HepG2 (cell line): Measurements from ENCODE around the gene TJAP1. TPM values are rescaled to one million over a fixed set of nuclear protein-coding genes. Genes with fewer than 3 reads are reported as not detected.

Source experiments
- ATF1 ChIP-seq: IDR thresholded peaks from 2 replicates; pipeline ENCODE4 v1.6.1; 2016; ENCODE audit warnings: mild to moderate bottlenecking, control low read depth
- ESRRA ChIP-seq: sonication (generic); formaldehyde crosslinking; IDR thresholded peaks from 2 replicates; pipeline ENCODE4 v1.5.1; 2020; ENCODE audit warnings: mild to moderate bottlenecking, low read depth, missing genetic modification reagents
- MXI1 ChIP-seq: IDR thresholded peaks from 3 replicates; pipeline ENCODE4 v1.6.1; 2012; ENCODE audit warnings: low read depth, low read length, inconsistent platforms, borderline replicate concordance
- RBM39 ChIP-seq: fragments of 200-400 bp; formaldehyde crosslinking; IDR thresholded peaks from one replicate; pipeline ENCODE4 v1.6.1; 2018; ENCODE audit warnings: antibody characterized with exemption, mild to moderate bottlenecking, low read depth, low read length; ENCODE audit not compliant: poor library complexity, severe bottlenecking
- XBP1 ChIP-seq: sonication (generic); formaldehyde crosslinking; IDR thresholded peaks from 2 replicates; pipeline ENCODE4 v1.5.0; 2020; ENCODE audit warnings: missing genetic modification reagents
- XRCC5 ChIP-seq: fragments of 200-400 bp; formaldehyde crosslinking; optimal IDR thresholded peaks from 2 replicates; pipeline ENCODE3; 2017; ENCODE audit warnings: mild to moderate bottlenecking, low read length
- ZFP62 ChIP-seq: sonication (generic); formaldehyde crosslinking; IDR thresholded peaks from 2 replicates; pipeline ENCODE4 v1.4.0; 2020; ENCODE audit warnings: missing genetic modification reagents
- ZNF10 ChIP-seq: sonication (generic); formaldehyde crosslinking; IDR thresholded peaks from 2 replicates; pipeline ENCODE4 v1.4.0; 2020; ENCODE audit warnings: mild to moderate bottlenecking, low read depth, missing genetic modification reagents, borderline replicate concordance
- ZNF24 ChIP-seq: fragments of 450-650 bp; IDR thresholded peaks from 2 replicates; pipeline ENCODE4 v1.6.1; 2017; ENCODE audit warnings: antibody characterized with exemption, mild to moderate bottlenecking
- ZNF703 ChIP-seq: sonication (generic); formaldehyde crosslinking; IDR thresholded peaks from 2 replicates; pipeline ENCODE4 v1.5.1; 2020; ENCODE audit warnings: missing genetic modification reagents, mild to moderate bottlenecking, moderate library complexity, borderline replicate concordance
- ZNF747 ChIP-seq: sonication (generic); formaldehyde crosslinking; IDR thresholded peaks from 2 replicates; pipeline ENCODE4 v1.8.1; 2023; ENCODE audit warnings: missing genetic modification reagents, mild to moderate bottlenecking, borderline replicate concordance
- ZNF83 ChIP-seq: sonication (generic); formaldehyde crosslinking; IDR thresholded peaks from 2 replicates; pipeline ENCODE4 v1.4.0; 2020; ENCODE audit warnings: missing genetic modification reagents, mild to moderate bottlenecking, borderline replicate concordance
- ZNF841 ChIP-seq: sonication (generic); formaldehyde crosslinking; IDR thresholded peaks from 2 replicates; pipeline ENCODE4 v1.8.1; 2023; ENCODE audit warnings: missing genetic modification reagents, borderline replicate concordance
- ZSCAN30 ChIP-seq: sonication (generic); formaldehyde crosslinking; IDR thresholded peaks from 2 replicates; pipeline ENCODE4 v1.5.0; 2020; ENCODE audit warnings: mild to moderate bottlenecking, missing genetic modification reagents
- polyA plus RNA-seq, 8 experiments: library from polyadenylated mRNA; depleted of rRNA in 3 of 8; stranded (reverse) in 7 of 8; unstranded in 1 of 8; fragments of >200 nt; fragmentation: Illumina TruSeq in 4 of 8; extraction: Trizol in 4 of 8; gene quantifications; 2 replicates each; pipeline versions ENCODE4 v1.2.1 to v1.2.3, GENCODE V29; 2011 to 2016; ENCODE audit warnings: low read depth in 4 of 8, missing spikeins in 1 of 8, mixed read lengths in 1 of 8; ENCODE audit not compliant: insufficient read depth in 1 of 8
- total RNA-seq, 5 experiments: library from RNA; depleted of rRNA; stranded (reverse); fragments of >200 nt; fragmentation: Illumina TruSeq; extraction: Trizol; gene quantifications; 2 replicates each; pipeline ENCODE4 v1.2.3, GENCODE V29; 2016; ENCODE audit warnings: low read depth in 1 of 5
- TF ChIP-seq, protein P1 (sequence below): sonication (generic); formaldehyde crosslinking; IDR thresholded peaks from 2 replicates; pipeline ENCODE4 v1.4.0; 2020; ENCODE audit warnings: mild to moderate bottlenecking, missing genetic modification reagents
- TF ChIP-seq, protein P2 (sequence below): sonication (generic); formaldehyde crosslinking; IDR thresholded peaks from 2 replicates; pipeline ENCODE4 v1.8.1; 2023; ENCODE audit warnings: mild to moderate bottlenecking, moderate library complexity, missing genetic modification reagents
- TF ChIP-seq, protein P3 (sequence below): sonication (generic); formaldehyde crosslinking; IDR thresholded peaks from 2 replicates; pipeline ENCODE4 v1.4.0; 2020; ENCODE audit warnings: low read depth, missing genetic modification reagents
- TF ChIP-seq, protein P4 (sequence below): sonication (generic); formaldehyde crosslinking; IDR thresholded peaks from 2 replicates; pipeline ENCODE4 v1.4.0; 2020; ENCODE audit warnings: mild to moderate bottlenecking, missing genetic modification reagents, borderline replicate concordance
- TF ChIP-seq, protein P5 (sequence below): sonication (generic); formaldehyde crosslinking; IDR thresholded peaks from 2 replicates; pipeline ENCODE4 v1.8.0; 2023; ENCODE audit warnings: mild to moderate bottlenecking, missing genetic modification reagents

TJAP1 gene
- total and polyA plus RNA-seq, 2 of the 13 experiments (the other 11 are each of a cell fraction or from before 2014, with no cell fraction given) = 15.7 to 41.6 TPM

DNA sequence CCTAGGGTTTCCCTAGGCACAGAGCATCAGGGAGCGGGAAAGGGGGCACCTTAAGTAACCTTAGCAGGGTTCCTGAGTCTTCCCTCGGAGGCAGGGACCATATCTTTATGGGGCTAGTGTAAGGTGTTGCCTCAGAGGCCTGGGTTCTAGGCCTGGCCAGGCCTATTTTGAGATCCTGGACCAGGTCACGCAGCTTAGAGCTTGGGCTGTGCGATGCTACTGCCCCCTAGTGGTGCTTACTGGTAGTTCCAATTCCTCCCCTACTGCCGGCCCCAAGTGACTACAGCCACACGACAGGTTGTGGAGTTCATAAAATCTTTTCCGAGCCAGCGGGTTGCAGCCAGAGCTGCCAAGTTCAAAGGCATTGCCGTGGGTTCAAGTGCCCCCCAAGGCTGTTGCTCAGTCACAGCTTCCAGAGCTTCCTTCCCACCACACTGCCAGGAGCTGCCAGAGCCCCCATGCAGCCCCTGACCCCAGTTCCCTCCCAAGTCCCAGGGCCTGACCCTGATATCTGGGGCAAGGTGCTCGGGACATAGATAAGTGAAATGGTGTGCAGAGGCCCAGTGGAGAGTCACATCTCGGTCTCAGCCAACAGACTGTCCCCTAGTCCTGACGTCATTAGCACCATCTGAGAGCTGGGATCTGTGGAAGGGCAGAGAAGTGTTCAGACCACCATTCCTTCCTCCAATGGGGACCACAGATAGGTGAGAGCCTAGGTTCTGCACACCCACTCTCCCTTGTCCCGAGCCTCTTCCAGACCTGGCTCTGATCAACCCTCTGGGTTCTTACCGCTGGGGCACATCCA is 29.5 kb downstream of the TJAP1 start (continued):
- TF ChIP-seq, protein P1, sequence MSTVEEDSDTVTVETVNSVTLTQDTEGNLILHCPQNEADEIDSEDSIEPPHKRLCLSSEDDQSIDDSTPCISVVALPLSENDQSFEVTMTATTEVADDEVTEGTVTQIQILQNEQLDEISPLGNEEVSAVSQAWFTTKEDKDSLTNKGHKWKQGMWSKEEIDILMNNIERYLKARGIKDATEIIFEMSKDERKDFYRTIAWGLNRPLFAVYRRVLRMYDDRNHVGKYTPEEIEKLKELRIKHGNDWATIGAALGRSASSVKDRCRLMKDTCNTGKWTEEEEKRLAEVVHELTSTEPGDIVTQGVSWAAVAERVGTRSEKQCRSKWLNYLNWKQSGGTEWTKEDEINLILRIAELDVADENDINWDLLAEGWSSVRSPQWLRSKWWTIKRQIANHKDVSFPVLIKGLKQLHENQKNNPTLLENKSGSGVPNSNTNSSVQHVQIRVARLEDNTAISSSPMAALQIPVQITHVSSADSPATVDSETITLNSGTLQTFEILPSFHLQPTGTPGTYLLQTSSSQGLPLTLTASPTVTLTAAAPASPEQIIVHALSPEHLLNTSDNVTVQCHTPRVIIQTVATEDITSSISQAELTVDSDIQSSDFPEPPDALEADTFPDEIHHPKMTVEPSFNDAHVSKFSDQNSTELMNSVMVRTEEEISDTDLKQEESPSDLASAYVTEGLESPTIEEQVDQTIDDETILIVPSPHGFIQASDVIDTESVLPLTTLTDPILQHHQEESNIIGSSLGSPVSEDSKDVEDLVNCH (CRISPR knock-in tag) = no peak
- TF ChIP-seq ZNF703 (CRISPR knock-in tag) (no peak), ZSCAN30 (no peak), XBP1 (CRISPR knock-in tag) (no peak), ATF1 (CRISPR knock-in tag) (no peak), ZNF841 (no peak), MXI1 (0 out of 3 replicates have a peak, but pooled peaks have one; percentile 34), ZNF24 (no peak), ESRRA (no peak), ZFP62 (CRISPR knock-in tag) (no peak), XRCC5 (peak; percentile 85), ZNF83 (no peak), RBM39 (peak; percentile 62), ZNF10 (CRISPR knock-in tag) (no peak), ZNF747 (no peak)
- TF ChIP-seq, protein P2, sequence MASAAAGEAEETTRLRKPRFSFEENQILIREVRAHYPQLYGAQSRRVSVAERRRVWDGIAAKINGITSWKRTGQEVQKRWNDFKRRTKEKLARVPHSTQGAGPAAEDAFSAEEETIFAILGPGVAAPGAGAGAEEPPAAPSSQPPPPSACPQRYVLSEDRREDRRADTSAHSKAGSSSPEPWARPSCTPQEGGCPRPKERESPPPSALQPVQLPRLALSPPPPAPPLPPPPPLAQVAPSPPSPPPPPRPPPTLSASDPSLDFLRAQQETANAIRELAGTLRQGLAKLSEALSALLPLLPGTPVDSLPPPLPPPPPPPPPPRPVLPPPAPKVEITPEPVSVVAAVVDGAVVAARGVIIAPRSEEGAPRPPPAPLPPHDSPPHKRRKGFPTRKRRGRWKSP (CRISPR knock-in tag) = no peak
- TF ChIP-seq, protein P3, sequence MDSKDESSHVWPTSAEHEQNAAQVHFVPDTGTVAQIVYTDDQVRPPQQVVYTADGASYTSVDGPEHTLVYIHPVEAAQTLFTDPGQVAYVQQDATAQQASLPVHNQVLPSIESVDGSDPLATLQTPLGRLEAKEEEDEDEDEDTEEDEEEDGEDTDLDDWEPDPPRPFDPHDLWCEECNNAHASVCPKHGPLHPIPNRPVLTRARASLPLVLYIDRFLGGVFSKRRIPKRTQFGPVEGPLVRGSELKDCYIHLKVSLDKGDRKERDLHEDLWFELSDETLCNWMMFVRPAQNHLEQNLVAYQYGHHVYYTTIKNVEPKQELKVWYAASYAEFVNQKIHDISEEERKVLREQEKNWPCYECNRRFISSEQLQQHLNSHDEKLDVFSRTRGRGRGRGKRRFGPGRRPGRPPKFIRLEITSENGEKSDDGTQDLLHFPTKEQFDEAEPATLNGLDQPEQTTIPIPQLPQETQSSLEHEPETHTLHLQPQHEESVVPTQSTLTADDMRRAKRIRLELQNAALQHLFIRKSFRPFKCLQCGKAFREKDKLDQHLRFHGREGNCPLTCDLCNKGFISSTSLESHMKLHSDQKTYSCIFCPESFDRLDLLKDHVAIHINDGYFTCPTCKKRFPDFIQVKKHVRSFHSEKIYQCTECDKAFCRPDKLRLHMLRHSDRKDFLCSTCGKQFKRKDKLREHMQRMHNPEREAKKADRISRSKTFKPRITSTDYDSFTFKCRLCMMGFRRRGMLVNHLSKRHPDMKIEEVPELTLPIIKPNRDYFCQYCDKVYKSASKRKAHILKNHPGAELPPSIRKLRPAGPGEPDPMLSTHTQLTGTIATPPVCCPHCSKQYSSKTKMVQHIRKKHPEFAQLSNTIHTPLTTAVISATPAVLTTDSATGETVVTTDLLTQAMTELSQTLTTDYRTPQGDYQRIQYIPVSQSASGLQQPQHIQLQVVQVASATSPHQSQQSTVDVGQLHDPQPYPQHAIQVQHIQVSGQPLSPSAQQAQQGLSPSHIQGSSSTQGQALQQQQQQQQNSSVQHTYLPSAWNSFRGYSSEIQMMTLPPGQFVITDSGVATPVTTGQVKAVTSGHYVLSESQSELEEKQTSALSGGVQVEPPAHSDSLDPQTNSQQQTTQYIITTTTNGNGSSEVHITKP (CRISPR knock-in tag) = no peak
- TF ChIP-seq, protein P4, sequence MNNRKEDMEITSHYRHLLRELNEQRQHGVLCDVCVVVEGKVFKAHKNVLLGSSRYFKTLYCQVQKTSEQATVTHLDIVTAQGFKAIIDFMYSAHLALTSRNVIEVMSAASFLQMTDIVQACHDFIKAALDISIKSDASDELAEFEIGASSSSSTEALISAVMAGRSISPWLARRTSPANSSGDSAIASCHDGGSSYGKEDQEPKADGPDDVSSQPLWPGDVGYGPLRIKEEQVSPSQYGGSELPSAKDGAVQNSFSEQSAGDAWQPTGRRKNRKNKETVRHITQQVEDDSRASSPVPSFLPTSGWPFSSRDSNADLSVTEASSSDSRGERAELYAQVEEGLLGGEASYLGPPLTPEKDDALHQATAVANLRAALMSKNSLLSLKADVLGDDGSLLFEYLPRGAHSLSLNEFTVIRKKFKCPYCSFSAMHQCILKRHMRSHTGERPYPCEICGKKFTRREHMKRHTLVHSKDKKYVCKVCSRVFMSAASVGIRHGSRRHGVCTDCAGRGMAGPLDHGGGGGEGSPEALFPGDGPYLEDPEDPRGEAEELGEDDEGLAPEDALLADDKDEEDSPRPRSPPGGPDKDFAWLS (CRISPR knock-in tag) = no peak
- TF ChIP-seq, protein P5, sequence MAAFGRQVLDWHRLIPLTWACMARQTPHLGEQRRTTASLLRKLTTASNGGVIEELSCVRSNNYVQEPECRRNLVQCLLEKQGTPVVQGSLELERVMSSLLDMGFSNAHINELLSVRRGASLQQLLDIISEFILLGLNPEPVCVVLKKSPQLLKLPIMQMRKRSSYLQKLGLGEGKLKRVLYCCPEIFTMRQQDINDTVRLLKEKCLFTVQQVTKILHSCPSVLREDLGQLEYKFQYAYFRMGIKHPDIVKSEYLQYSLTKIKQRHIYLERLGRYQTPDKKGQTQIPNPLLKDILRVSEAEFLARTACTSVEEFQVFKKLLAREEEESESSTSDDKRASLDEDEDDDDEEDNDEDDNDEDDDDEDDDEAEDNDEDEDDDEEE = no peak
